D721Med (cell line): Measurements from ENCODE around the gene CCDC87.

Experiments used
- DNase-seq: peaks from one replicate; pipeline ENCODE4 v3.0.0; 2011; ENCODE audit warnings: low spot score; ENCODE audit not compliant: insufficient read length
- FAIRE-seq: peaks from 2 replicates; lab custom pipeline; 2011; peaks lifted over from hg19 to GRCh38; lab: Jason Lieb, UNC
- TF ChIP-seq, protein P1 (sequence below): IDR thresholded peaks from 2 replicates; pipeline ENCODE4 v1.5.1; 2012; ENCODE audit warnings: mild to moderate bottlenecking, control low read depth; ENCODE audit not compliant: insufficient read depth; ENCODE audit errors: missing control alignments

The CCDC87 gene

DNA sequence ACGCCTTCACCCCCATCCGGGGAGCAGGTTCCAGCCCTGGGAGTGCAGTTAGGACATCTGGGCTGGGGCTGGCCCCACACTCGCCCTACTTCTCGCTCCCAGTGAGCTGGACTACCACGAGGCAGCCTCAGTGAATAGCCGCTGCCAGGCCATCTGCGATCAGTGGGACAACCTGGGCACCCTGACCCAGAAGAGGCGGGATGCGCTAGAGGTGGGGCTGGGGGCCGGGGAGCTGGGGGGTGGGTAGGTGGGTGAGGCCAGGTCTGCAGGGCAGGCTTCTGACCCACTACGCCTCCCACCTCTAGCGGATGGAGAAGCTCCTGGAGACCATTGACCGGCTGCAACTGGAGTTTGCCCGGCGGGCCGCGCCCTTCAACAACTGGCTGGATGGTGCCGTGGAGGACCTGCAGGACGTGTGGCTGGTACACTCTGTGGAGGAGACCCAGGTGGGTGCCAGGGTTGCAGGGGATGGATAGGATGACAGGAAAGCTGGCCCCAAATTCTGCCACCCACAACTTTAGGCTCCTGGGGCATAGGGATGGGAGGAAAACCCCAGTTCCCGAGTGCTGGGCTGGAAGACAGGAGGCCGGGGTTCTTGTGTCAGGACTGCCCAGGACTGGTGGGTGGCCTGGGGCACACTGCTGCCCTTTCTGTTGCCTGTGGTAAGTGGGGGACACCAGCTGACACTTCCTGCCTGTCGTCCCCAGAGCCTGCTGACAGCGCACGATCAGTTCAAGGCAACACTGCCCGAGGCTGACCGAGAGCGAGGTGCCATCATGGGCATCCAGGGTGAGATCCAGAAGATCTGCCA is 32.8 kb downstream of the CCDC87 start:
- DNase-seq (no peak), FAIRE-seq (no peak)
- TF ChIP-seq, protein P1, sequence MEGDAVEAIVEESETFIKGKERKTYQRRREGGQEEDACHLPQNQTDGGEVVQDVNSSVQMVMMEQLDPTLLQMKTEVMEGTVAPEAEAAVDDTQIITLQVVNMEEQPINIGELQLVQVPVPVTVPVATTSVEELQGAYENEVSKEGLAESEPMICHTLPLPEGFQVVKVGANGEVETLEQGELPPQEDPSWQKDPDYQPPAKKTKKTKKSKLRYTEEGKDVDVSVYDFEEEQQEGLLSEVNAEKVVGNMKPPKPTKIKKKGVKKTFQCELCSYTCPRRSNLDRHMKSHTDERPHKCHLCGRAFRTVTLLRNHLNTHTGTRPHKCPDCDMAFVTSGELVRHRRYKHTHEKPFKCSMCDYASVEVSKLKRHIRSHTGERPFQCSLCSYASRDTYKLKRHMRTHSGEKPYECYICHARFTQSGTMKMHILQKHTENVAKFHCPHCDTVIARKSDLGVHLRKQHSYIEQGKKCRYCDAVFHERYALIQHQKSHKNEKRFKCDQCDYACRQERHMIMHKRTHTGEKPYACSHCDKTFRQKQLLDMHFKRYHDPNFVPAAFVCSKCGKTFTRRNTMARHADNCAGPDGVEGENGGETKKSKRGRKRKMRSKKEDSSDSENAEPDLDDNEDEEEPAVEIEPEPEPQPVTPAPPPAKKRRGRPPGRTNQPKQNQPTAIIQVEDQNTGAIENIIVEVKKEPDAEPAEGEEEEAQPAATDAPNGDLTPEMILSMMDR, result no peak

DNA sequence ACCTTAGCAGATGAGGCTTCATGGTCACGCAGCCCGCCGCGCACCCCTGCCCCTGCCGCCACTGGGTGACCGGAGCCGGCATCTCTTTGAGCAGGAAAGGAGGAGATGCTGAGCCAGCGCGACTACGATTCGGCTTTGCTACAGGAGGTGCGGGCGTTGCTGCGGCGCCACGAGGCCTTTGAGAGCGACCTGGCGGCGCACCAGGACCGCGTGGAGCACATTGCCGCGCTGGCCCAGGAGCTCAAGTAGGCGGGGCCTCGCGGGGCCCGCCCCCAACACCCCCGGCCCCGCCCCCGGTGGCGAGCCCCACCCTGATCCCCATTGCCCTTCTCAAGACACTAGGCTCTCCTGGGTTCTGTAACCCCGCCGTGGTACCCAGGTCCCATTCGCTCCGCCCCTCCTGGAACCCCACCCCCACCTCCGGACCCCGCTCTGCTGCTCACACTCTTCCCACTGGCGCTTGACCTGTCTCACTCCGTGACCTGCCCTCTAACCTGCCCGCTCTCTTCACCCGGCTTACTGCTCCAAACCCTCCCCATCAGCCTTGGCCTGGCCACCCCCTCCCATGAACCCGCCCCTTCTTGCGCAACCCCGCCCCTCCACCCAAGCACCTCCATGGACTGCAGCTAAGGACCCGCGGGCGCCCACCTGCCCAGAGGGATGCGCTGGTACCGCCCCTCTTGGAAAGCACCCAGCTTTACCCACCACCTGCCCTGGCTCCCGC is 33.6 kb downstream of the CCDC87 start:
- FAIRE-seq, result no peak
- TF ChIP-seq, protein P1, result no peak
- no peak for DNase-seq

DNA sequence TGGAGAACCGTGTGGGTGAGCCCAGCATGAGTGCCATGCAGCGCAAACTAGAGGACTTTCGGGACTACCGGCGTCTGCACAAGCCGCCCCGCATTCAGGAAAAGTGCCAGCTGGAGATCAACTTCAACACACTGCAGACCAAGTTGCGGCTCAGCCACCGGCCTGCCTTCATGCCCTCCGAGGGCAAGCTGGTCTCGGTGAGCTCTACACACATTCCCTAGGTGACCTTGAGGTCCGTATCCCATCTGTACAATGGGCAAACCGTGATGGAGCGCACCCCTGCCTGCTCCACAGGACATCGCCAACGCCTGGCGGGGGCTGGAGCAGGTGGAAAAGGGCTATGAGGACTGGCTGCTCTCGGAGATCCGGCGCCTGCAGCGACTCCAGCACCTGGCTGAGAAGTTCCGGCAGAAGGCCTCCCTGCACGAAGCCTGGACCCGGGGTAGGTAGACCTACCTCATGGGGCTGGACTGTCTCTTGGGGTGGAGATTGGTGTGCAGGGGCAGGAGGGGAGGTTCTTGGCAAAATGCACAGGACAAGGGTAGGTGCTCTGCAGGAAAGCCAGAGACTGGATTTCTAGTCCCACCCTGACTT is 35.0 kb downstream of the CCDC87 start:
- FAIRE-seq (no peak), DNase-seq (no peak)
- TF ChIP-seq, protein P1, result no peak

DNA sequence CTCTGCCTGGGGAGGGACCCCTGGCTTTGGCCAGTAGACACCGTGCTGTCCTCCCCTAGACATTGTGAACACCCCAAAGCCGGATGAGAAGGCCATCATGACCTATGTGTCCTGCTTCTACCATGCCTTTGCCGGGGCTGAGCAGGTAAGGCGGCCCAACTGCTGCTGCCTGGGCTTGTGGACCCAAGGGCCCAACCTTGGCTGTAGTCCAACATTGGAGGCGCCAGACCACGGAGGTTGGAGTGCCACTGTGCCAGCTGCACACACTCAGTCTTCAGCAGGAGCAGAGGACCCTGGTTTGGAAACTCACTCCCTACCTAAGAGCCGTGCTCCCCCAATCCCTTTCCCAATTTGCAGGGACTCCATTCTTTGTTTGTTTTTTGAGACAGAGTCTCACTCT is 36.8 kb downstream of the CCDC87 start:
- TF ChIP-seq, protein P1, result no peak
- DNase-seq, result no peak

DNA sequence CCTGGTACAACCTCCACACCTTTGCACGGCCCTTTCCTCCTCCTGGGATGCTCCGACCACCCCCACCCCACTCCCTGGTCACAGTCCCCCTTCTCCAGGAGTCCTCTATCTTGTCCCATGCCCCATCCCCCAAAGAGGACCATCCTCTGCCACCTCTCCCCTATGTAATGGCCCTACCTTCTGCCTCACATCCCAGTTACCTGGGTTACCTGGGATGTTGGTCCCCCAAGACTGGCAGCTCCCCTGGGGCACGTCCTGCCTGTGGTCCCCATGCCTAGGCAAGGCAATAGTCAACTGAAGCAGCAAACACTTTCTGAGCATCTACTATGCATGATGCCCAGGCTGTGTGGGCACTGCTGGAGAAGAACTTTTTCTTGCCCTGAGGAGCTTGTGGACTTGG is 37.4 kb downstream of the CCDC87 start:
- DNase-seq, result no peak
- TF ChIP-seq, protein P1, result no peak
- no peak for FAIRE-seq

More for the DNA sequence above, 36.8 kb downstream of the CCDC87 start:
- FAIRE-seq, result no peak

DNA sequence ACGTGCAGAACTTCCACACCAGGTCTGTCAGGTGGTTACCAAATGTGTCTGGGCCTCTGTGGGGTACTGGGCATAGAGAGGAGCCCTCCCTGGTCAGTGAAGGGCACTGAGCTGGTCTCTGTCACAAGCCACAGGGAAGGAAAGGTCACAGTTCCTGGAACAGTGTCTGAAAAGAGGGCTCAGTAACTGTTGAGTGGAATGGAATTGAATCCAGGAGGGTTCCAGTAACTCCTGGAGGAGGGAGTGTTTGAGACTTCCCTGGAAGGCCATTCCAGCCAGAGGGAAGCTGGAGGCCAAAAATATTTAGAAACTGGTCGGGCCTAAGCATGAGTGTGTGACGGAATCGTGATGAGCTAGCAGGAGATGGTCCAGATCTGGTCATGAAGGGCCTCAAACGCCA is 38.3 kb downstream of the CCDC87 start:
- TF ChIP-seq, protein P1, result no peak
- FAIRE-seq (no peak), DNase-seq (no peak)
